ENCODE data around the gene LMX1B.

The LMX1B gene

DNA sequence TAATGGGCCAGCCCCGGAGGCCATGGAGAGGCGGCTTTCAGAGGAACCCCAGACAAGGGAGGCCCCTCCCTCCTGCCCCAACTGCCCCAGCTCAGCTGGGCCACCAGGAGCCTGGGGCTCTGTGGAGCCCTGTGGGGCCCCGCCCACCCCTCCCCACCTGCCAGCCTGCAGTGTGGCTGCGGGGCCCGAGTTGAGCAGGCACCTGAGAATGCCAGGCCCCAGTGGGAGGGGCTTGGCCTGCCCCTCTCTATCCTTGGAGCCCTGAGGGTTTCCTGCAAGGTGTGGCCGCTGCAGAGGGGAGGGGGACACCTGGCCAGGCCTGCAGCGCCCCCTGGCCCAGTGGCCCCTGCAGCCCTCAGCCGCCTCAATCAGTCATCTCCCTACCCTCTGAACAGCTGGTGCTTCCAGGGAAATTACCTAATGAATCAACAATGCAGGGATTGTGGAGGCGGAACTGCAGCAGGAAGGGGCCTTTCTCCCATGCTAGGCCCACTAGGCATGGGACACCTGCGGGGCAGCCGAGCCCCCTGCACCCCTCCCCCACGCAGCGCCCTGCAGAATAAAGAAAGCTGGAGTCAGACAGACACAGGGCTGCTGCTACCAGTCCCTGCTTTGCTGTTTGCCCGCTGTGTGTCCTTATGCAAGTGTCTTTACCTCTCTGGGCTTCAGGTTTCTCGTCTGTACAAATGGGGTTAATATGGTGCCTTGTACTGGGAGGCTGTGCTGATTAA, 48.0 kb downstream of the LMX1B start:
- DNase-seq: no peak

DNA sequence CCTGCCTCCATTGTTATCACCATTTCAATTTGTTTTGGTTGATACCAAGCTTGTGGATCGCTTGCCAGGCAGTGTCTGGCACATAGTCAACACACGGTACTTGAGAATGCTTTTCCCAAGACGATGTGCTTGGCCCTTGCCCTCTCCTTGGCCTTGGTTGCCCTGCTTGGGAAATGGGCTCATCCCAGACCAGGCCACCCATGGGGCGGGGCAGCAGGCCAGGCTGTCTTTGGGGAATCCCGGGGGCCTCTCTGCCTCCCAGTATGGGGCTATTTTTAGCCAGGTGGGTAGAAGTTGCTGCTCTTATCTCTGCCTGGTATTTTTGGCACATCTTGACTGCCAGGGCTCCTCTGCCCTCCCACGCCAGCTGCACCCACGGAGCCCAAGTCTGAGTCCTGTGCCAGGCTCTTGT, 49.9 kb downstream of the LMX1B start:
- no peak for DNase-seq

DNA sequence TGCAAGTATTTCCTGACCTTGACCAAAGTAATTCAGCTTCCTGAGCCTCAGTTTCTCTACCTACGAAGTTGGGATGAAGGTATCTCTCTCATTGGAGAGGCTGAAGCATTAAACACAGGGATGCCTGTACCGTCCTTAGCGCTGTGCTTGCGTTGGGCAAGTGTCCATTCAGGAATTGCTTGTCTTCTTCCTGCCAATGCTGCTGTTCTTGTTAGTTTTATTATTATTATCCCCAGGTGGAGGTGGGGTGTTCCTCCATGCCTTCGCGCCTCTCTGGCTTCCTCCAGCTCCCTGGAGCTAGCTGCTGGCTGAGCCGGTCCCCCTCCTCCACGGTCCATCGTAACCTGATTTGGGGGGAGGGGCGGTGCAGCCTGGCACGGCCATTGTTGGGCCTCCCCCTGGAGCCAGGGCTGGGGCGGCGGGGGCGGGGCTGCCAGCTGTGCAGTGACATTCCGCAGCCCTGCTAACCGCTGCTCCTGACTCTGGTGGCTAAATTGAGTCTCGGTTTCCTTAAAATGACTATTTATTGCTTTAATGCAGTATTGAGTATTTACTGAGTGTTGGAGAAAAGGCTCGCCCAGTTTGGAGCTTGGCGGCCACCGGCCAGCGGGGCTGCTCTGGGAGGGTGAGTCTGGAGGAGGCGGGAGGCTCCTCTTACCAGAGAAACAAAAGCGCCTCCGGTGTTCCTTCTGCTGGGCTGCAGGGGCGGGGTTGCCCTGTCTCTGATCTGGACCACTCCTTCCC, 51.3 kb downstream of the LMX1B start:
- DNase-seq: peak; percentile 61

DNA sequence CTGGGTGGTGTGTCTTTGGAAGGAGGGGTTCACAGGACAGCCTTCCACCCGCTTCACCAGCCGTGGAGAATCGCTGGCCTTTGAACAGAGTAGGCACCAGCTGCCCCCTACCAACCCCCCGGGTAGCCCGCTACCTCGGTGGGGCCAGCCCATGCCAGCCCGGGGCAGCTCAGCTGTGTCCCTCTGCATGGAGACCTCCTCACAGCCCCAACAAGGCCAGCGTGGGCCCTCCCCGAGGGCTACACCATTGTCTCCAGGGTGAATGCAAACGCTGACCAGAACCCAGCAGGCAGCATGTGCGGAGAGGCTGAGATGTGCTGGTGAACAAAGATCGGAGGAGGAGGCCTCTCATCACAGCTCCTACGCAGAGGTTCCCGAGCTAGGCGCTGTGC, 51.9 kb downstream of the LMX1B start:
- DNase-seq: no peak

DNA sequence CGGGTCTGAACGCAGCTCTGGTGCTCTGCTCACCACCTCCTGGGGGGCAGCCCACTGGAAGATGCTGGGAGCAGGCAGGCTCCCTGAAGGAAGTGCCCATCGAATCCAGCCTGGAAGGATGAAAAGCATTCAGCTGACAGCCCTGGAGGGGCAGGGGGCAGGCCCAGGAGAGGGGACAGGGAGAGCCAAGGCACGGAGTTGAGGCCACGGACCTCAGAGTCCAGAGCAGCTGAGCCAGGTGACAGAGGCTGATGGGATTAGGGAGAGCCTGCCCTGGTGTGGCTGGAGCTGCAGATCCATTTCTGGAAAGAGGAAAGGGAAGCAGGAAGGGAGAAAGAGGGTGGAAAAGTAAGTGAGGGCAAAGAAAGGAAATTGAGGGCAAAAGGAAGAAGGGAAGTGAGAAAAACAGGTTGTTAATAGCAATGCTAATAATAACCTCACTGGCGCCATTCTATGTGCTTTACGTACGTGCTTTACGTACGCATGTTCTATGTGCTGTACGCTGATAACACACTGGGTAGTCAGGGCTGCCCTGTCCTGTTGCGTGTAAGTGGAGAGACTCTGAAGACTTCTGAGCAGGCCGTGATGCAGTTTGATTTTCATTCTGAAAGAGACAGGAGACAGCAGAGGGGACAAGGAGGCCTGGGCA, 52.6 kb downstream of the LMX1B start:
- DNase-seq: no peak

DNA sequence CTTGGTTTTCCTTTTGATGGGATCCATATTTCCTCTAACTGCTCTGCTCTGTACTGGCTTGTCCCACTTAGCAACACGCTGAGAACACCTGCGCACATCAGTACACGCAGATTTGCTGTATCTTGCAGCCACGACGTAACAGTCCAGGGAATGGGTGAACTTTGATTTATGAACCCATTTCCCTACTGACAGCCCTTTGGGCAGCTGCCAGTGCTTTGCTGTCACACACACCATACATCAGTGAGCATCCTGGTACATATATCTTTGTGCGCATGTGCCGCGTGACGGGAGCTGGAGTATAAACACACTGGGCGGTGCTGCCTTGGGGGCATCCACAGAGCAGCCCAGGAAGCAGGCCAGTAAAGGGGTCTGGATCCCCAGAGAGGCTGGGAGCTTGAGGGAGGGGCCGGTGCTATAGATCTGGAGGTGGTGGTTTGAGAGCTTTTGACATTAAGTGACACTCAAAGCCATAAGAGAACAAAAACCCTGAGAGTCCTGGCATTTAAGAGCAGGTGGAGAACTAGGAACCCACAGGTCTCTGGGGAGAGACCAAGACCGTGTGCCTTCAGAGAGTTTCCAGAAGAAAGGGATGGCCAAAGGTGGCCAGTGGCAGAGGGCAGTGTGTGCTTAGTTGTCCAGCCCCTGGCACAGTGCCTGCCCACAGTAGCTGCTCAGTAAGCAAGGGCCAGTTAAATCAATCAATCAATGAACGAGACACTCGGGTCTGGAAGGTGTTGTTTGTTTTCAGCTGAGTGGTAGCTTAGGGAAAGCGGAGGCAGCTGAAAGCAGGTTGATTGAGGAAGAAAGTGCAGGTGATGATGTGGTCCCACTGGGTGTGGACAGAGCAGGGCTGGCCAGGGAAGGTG, 53.7 kb downstream of the LMX1B start:
- no peak for DNase-seq

DNA sequence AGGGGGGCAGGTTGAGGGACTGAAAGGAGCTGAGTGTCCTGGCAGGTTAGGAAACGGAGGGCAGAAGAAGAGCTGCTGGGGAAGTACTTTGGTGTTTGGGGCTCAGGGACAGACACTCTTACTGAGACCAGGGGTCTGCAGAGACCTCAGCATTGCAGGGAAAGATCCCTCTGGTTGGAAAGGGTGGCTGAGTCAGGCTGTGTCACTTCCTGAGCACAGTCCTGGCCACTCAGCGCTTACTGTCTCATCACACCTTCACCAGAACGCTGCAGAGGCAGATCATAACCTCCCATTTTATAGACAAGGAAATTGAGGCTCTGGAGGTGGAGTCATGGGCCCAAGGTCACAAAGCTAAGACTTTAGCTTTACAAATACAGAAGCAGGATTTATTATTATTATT, 54.3 kb downstream of the LMX1B start:
- DNase-seq: no peak

DNA sequence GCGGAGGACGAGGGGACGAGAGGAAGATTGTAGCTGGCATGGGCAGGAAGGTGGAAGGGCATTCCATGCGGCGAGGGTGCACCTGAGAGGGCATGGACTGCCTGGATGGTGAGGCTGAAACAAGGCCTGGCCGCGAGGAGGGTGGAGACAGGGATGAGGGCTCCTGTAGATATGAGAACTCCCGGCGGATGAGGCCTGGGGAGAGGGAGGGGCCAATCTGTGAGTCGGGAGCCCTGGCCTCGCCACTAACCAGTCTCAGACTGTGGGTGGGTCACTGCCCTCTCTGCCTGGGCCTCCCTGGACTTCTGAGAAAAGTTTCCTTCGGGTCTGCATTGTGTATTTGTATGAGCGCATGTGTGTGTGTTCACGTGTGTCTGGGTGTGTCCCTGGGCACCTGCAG, 55.4 kb downstream of the LMX1B start:
- no peak for DNase-seq

DNA sequence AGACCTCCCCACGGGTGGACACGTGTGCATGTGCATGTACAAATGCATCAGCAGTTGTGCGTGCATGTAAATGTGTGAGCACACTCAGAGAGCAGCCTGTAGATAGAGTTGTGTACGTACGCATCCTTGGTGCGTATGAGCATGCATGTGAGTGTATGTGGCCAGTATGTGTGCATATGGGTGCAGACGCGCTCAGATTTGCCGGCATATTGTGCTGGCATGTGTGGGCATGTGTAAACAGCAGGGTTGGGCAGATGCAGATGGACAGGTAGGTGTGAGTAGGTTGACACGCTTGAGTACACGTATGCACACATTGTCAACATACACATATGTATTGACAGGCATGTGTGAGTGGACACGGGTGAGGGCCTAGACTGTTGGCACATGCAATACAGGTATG, 56.5 kb downstream of the LMX1B start:
- no peak for DNase-seq

DNA sequence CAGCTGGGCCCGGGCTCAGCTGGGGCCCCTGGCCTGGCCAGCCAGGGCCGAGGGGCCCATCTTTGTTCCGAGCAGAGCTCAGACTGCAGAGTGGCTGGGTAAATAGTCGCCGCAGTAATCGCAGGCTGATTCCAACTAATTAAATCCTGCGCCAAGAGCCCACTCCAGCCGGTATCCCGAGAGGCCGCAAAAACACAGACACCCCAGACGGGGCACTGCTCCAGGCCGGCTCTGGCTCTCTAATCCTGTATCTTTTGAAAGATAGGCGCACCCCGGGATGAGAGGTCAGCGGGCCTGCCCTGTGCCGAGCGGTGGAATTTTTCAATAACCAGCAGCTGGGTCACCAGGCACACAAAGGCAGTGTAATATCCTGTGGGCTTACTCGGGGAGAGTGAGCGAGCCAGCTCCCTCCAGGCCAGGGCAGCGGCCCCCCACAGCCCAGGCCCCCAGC, 57.7 kb downstream of the LMX1B start:
- DNase-seq: peak; percentile 53

DNA sequence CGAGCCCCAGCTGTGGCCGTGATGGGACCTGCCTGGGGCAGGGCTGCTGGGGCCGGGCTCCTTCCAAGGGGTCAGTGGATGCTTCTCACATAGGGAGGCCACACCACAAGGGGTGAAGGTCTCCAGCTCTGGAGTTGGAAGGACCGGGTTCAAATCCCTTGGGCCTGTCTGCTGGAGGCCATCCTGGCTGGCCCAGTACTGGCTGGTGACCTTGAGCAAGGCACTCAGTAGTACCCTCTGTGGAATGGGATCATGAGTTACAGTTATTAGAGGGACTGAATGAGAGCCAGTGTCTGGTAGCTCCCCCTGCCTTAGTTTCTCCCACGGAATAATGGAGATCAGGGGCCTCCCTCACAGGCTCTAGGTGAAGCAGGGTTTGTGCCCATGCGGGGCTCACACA, 58.3 kb downstream of the LMX1B start:
- DNase-seq: no peak

DNA sequence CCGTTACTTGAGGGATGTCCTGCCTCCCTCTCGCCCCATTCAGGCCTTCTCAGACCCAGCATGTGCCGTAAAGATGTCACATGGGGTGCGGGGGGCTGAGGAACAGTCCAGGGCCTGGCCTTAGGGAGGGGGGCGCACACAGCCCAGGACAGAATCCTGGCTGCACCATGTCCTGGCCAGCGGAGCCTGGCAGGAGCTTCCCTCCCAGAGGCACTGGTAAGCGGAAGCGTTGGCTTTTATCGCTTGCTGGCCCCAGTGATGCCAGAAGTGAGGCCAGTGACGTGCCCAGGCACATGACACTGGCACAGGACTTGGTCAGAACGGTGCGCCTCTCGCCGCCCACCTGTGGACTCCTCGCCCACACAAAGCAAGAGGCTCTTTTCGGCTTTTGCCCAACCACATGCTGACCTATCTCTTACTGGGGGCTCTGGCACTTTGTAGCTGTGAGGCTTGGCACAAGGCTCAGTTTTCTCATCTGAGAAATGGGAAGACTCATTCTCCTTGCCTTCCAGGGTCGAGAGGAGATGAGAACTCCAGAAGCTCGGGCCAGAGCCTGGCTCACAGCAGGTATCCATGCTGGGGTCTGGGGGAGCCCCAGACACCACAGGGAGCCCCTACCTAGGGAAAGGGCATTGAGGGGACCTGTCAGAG, 59.0 kb downstream of the LMX1B start:
- no peak for DNase-seq

DNA sequence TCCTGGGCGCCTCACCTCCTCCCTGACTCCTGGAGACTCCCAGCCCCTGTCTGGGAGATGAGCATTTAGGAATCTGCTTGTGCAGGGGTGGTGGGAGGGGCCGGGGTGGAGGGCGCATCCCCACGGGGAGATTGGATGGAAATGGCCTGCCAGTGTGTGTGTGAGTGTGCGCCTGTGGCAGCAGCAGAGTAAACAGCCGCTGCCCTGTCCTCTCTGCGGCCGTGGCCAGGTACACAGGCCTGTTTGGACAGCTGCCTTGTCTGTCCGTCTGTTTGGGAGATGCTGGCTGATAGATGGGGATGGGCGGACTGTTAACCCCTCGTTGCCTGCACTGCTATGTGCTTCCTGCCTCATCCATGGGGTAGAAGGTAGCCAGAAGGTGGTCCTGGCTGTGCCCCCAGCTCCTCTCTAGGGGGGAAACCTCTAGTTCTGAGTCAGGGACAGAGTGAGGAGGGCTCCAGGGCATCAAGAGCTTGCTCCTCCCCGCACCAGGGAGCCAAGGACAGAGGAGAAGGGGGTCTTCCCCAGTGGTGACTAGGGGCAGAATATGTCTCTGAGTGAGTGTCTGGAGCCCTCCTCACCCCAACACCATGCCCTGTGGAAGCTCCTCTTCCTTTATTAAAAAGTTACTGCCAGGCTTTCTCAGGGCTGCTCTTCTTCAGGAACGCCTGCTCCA, 60.1 kb downstream of the LMX1B start:
- DNase-seq: no peak

DNA sequence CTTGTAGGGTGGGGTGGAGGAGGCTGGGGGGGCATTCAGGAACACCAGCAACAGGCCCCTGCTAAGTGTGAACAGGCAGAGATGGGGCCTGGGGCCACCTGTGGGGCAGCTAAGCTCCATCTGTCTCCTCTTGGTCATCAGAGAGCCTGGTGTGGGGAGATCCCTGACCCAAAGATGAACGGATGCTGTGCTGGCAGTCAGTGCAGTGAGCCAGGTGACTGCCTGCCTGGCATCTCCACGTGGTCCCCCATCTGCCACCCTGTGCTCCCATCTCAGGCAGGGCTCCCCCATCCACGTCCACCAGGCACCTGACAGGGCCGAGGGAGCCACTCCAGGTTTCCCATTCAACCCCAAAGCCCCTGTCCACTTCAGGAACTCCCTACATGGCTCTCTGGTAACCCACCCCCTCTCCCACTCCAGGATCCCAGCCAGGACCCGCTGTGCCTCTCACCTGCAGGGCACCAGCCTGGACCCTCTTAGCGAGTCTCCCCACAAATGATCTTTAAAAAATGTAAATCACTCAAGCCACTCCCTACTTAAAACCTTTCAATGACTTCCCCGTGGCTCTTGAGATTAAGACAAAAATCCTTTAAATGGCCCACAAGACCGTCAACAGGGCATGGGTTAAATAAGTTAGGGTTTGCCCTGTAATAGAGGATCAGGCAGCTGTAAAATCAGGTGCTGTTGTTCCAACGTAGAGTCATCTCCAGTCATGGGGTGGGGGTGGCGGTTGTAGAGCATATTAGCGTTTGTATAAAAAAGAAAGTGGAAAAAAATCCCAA, 60.8 kb downstream of the LMX1B start:
- no peak for DNase-seq

DNA sequence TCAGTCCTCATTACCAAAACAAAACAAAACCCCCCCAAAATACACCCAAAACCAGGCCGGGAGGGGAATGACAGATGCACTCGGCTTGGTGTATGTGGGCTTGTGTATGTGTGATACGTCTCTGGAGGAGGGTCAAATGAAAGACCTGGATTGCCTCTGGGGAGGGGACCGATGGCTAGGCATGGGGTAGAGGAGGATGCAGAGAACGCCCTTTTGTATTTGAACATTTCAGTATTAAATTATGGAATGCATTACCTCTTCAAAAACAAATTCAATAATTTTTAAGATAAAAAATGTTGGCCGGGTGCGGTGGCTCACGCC, 61.4 kb downstream of the LMX1B start:
- no peak for DNase-seq

DNA sequence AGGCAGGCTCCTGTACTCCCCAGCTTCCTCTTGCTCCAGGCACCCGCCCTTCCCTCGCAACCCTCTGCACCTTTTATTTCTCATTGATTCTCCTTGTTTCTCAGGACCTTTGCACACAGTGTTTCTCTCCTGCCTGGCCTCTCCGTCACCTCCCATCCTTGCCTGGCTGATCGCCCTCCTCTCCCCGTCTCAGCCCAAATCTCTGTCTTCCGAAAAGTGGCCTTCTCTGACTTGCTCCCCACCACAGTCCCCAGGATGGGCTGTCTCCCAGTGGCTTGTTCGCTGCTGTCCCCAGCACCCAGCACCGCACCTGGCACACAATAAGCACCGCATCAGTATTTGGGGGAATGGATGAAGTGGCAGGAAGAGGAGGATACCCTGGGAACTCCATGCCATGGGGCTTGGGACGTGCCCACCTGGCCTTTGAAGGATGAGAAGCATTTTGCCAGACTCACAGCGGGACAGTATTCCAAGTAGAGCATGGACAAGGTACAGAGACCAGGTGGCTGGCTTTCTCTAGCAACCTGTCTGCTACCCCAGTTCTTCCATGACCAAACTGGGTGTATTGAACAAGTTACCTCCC, 62.5 kb downstream of the LMX1B start:
- DNase-seq: no peak

DNA sequence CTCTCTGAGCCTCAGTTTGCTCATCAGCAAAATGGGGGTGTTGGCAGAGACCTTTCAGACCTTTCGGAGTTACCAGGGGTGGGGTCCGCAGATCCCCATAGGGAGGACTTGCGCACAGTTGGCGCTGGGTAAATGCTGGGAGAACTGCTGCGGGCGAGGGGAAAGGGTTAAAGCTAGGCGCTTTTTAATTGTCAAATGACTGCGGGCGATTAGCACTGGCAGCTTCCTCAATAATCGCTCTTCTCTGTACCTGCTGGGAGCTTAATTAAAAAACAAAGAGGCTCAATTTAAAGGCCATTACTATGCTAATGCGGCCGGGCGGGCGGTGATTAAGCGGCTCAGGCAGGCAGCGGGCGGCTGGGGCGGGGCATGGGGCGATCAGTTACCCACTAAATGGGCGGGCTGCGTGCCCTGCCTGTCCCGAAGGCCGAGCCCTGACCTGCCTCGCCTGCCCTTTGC, 63.0 kb downstream of the LMX1B start:
- no peak for DNase-seq

DNA sequence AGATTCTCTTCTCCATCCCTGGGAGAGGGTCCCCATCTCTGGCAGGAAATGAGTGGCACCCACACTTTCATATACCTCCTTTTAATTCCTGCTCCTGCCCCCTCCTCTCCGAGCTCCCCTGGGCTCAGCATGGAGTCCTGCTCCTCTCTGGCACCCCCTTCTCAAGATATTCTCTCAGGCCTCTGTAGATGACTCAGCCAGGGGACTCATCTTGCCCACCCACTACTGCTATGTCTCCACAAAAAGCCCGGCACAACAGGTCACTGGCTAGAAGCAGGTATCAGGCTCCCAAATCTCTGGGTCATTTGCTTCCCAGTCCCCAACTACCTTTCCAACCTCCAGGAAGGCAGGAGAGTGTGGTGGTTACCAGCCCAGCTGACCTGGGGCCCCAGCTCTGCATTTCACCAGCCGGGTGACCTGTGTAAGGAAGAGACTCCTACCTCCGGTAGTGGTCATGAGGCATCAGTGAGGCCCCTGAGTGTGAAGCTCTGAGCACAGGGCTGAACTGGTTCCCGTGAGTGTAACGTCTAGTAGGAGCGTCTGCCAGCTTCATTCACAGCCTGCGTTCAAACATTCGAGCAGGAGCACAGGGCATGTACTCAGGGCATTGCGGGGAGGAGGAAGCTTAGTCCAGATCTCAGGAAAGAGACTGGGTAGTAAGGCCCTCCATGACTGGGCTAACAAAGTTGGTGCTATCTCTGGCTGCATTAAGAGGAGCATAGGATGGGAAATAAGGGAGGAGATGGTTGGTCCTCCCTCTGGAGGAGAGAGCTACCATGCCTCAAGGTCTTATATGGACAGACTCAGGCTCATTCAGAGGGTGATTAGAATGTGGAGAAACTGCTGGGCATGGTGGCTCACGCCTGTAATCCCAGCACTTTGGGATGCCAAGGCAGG, 63.7 kb downstream of the LMX1B start:
- DNase-seq: no peak

DNA sequence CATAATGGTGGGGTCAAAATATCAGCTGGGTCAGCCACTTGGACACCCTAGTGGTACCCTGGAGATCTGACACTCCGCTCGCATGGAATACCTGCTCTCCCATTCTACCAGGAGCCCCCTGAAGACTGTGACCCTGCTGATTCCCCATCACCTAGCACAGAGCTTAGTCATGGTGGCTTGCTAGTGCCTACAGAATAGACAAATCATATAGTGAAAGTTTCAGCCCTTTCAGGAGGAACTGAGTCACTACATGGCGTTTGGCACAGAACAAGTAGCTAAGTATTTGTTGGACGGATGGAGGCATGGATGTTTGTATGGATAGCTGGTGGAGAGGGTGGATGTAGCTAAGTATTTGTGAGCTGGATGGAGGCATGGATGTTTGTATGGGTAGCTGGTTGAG, 65.3 kb downstream of the LMX1B start:
- no peak for DNase-seq

DNA sequence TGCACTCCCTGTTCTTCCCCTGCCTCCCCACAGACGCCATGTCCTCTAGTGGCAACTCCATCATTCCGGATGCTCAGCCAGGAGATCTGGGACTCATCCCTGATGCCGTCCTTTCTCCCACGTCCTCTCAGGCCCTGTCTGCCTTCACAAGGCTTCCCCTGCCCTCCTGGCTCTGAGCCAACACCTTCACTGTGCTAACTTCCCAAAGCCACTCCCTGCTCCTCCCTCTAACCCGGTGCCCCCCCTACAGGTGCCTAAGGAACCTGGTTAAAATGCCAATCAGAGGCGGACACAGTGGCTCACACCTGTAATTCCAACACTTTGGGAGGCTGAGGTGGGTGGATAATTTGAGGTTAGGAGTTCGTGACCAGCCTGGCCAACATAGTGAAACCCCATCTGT, 67.6 kb downstream of the LMX1B start:
- DNase-seq: no peak

Measured in left hindlimb (tissue), 1 donor.